Testis (tissue), 3 donors: ENCODE measurements around the gene P2RX7. TPM values are rescaled to one million over a fixed set of nuclear protein-coding genes. Genes with fewer than 3 reads are reported as not detected.

ENCODE experiments used
- DNase-seq: peaks from one replicate; pipeline ENCODE4 v3.0.0-alpha.2; 2019
- H3K27ac ChIP-seq, 2 donors: fragments of 200-600 bp; sonication (generic); one replicate each; pipeline ENCODE4 v1.5.1; 2019
- H3K27me3 ChIP-seq: fragments of 200-600 bp; sonication (generic); one replicate; pipeline ENCODE4 v1.5.1; 2019
- H3K36me3 ChIP-seq: fragments of 200-600 bp; sonication (generic); one replicate; pipeline ENCODE4 v1.5.1; 2017; ENCODE audit warnings: low read depth; ENCODE audit errors: missing control alignments
- H3K4me1 ChIP-seq: fragments of 200-600 bp; sonication (generic); one replicate; pipeline ENCODE4 v1.5.1; 2019
- H3K4me3 ChIP-seq, 2 donors: fragments of 200-600 bp; sonication (generic); one replicate each; pipeline ENCODE4 v1.5.1; 2017 to 2019
- H3K9me3 ChIP-seq: fragments of 200-600 bp; sonication (generic); one replicate; pipeline ENCODE4 v1.5.1; 2017
- POLR2A ChIP-seq: fragments of 450-650 bp; IDR thresholded peaks from one replicate; pipeline ENCODE4 v1.6.1; 2017; ENCODE audit warnings: antibody characterized with exemption, mild to moderate bottlenecking, moderate library complexity
- WGBS, 2 donors: methylation state at CpG; one replicate each; pipeline ENCODE4 v1.1.5; 2018; 5-methylcytosine and 5-hydroxymethylcytosine counted together
- intact Hi-C: fragments of 100-400 bp; cut with DNase I; formaldehyde crosslinking; loops from one replicate; pipeline ENCODE4 v1.15.1; 2023; ENCODE audit warnings: low total_unique reads
- polyA plus RNA-seq: library from polyadenylated mRNA; stranded (reverse); fragments of 350-450 nt; fragmentation: Illumina TruSeq; extraction: RNeasy Lipid Tissue Mini Kit (QIAGEN cat#74804); gene quantifications from one replicate; pipeline ENCODE4 v1.2.3, GENCODE V29; 2014; ENCODE audit warnings: low read depth, low replicate concordance; ENCODE audit not compliant: insufficient read depth
- total RNA-seq, 2 donors: library from RNA; depleted of rRNA; stranded (reverse); fragments of >200 nt; gene quantifications; one replicate each; pipeline ENCODE4 v1.2.3, GENCODE V29; 2016
- TF ChIP-seq, protein P1 (sequence below), 3 experiments: fragments of 450-650 bp in 2 of 3; fragments of 200-600 bp in 1 of 3; sonication (generic) in 1 of 3; IDR thresholded peaks; one replicate each; pipeline ENCODE4 v1.5.1; 2016 to 2019; ENCODE audit warnings: antibody characterized with exemption in 3 of 3, mild to moderate bottlenecking in 2 of 3, moderate library complexity in 1 of 3

The P2RX7 gene
- total and polyA plus RNA-seq, 3 donors from 2014 or later, result 3.0 to 12.8 (median 5.6) TPM

DNA sequence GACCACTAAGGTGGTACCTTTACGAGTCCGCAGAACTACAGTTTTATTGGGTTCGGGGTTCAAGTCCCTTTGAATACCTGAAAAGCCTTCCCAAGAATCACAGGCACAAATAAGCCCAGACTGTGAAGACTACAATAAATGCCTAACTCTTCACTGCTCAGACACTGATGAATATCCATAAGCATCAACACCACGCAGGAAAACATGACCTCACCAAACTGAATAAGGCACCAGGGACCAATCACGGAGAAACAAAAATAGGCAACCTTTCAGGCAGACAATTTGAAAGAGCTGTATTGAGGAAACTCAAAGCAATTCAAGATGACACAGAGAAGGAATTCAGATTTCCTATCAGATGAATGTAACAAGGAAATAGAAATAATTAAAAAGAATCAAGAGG is 24.2 kb upstream of the P2RX7 start:
- H3K9me3 ChIP-seq, result no peaks in the 10 kb centered on the region
- WGBS, 2 donors, result 69 to 75% methylated on average over 5 of the region's 5 CpGs
- no peak for TF ChIP-seq POLR2A
- no peaks in the 10 kb centered on the region for H3K27me3 ChIP-seq
- no peak overlapping the region for H3K4me3 ChIP-seq
- DNase-seq, result no peak
- H3K4me1 ChIP-seq, result no peaks in the 10 kb centered on the region
- no peaks in the 10 kb centered on the region for H3K36me3 ChIP-seq
- no peak overlapping the region for H3K27ac ChIP-seq
- intact Hi-C loops, result no loop called here

DNA sequence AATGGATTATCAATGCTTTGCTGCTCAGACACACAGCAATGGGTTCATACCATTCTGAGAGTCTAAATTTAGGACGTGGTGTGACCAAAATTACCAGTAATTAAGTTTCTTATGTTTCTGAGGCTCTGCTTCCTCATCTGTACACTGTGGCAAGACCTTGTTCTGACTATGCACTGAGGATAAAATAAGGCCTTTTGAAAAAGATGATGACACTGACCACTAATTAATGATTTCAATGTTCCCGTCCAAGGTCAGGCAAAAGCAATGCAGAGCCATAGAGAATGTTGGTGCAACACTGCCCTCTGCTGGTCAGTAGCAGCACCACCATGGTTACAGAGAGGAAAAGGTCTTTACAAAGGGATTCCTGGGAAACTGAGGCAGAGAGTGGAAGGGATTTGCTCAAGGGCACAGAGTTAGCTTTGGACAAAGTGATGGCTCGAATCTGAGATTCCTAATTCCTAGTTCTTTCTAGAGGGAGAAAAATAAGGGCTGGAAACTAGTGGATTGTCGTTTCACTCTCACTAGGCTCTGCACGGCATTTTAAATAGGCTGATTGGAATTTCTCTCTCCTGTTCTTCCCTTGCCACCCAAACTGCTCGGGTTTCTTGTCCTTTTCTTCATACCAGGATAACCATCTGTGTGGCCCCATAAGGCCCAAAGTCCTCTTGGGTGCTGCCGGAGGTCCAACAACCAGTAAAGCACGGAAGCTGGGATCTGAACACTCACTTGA is 22.3 kb upstream of the P2RX7 start:
- intact Hi-C loops, result no loop called here
- no peak overlapping the region for H3K27ac ChIP-seq
- 60 to 66% methylated on average over 8 of the region's 8 CpGs for WGBS, 2 donors
- H3K4me3 ChIP-seq, result no peak overlapping the region
- H3K27me3 ChIP-seq, result no peaks in the 10 kb centered on the region
- no peaks in the 10 kb centered on the region for H3K36me3 ChIP-seq
- peak; percentile 86 for DNase-seq
- TF ChIP-seq, protein P1, sequence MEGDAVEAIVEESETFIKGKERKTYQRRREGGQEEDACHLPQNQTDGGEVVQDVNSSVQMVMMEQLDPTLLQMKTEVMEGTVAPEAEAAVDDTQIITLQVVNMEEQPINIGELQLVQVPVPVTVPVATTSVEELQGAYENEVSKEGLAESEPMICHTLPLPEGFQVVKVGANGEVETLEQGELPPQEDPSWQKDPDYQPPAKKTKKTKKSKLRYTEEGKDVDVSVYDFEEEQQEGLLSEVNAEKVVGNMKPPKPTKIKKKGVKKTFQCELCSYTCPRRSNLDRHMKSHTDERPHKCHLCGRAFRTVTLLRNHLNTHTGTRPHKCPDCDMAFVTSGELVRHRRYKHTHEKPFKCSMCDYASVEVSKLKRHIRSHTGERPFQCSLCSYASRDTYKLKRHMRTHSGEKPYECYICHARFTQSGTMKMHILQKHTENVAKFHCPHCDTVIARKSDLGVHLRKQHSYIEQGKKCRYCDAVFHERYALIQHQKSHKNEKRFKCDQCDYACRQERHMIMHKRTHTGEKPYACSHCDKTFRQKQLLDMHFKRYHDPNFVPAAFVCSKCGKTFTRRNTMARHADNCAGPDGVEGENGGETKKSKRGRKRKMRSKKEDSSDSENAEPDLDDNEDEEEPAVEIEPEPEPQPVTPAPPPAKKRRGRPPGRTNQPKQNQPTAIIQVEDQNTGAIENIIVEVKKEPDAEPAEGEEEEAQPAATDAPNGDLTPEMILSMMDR (IDR thresholded peaks at IDR 0.05), result peak; percentile 91 to 97 (median 94)
- TF ChIP-seq POLR2A, result no peak
- H3K4me1 ChIP-seq, result no peaks in the 10 kb centered on the region
- H3K9me3 ChIP-seq, result no peaks in the 10 kb centered on the region

DNA sequence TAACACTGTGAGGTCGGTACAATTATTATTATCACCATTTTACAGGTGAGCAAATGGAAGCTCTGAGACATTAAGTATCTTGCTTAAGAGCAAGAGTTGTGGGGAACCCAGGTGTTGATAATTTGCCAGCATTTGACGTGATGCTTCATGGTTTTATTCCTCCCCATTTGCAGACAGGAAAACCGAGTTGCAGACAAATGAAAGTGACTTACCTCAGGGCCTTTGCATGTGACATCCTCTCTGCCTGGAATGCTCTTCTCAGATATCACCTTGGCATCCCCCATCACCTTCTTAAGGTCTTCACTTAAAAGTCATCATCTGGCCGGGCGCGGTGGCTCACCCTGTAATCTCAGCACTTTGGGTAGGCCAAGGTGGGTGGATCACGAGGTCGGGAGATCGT is 21.0 kb upstream of the P2RX7 start:
- Histone ChIP-seq H3K4me1 (no peaks in the 10 kb centered on the region), H3K36me3 (no peaks in the 10 kb centered on the region), H3K9me3 (no peaks in the 10 kb centered on the region), H3K4me3 (no peak overlapping the region), H3K27me3 (no peaks in the 10 kb centered on the region), H3K27ac (no peak overlapping the region)
- TF ChIP-seq, protein P1 (IDR thresholded peaks at IDR 0.05), result no peak
- no peak for TF ChIP-seq POLR2A
- DNase-seq, result no peak
- intact Hi-C loops, result no loop called here
- 73 to 82% methylated on average over 6 to 9 of the region's 9 CpGs for WGBS, 2 donors

DNA sequence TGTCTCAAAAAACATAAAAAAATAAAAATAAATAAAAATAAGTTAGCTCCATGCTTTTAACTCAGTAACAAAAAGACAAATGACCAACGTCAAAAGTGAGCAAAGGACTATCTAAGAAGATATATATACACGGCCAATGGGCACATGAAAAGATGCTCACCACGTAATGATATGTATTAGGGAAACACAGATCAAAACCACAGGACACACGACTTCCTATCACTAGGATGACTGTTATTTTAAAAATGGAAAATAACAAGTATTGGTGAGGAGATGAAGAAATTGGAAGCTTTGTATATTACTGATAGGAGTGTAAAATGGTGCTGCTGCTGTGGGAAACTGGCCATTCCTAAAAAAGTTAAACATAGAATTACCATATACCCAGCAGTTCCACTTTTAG is 20.2 kb upstream of the P2RX7 start:
- no peak for TF ChIP-seq POLR2A
- TF ChIP-seq, protein P1 (IDR thresholded peaks at IDR 0.05), result no peak
- Histone ChIP-seq H3K4me3 (no peak overlapping the region), H3K36me3 (no peaks in the 10 kb centered on the region), H3K27me3 (no peaks in the 10 kb centered on the region), H3K9me3 (no peaks in the 10 kb centered on the region), H3K27ac (no peak overlapping the region), H3K4me1 (no peaks in the 10 kb centered on the region)
- 75 to 76% methylated on average over 4 of the region's 4 CpGs for WGBS, 2 donors
- intact Hi-C loops, result no loop called here
- DNase-seq, result no peak

DNA sequence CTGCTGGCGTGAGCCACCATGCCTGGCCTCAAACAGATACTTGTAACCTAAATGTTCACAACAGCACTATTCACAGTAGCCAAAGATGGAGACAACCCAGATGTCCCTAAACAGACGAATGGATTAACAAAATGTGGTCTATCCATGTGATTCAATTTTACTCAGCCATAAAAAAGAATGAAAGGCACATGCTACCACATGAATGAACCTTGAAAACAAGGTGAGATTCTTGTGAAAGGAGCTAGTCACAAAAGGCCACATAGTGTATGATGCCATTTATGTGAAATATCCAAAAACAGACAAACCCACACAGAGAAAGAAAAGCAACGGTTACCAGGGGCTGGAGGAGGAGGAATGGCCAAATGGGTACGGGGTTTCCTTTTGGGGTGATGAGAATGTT is 19.6 kb upstream of the P2RX7 start:
- no peaks in the 10 kb centered on the region for H3K36me3 ChIP-seq
- intact Hi-C loops, result no loop called here
- no peak for DNase-seq

More for the DNA sequence above, 19.6 kb upstream of the P2RX7 start:
- H3K9me3 ChIP-seq, result no peaks in the 10 kb centered on the region
- H3K4me1 ChIP-seq, result no peaks in the 10 kb centered on the region
- no peak for TF ChIP-seq POLR2A
- TF ChIP-seq, protein P1 (IDR thresholded peaks at IDR 0.05), result no peak
- H3K27me3 ChIP-seq, result no peaks in the 10 kb centered on the region
- no peak overlapping the region for H3K27ac ChIP-seq
- 66% methylated on average over 4 of the region's 4 CpGs for WGBS, 2 donors
- H3K4me3 ChIP-seq, result no peak overlapping the region
